Neural progenitor cell (in vitro differentiated cells): ENCODE measurements around the gene MERTK.

Experiments used
- CTCF ChIP-seq: fragments of 200-600 bp; sonication (generic); IDR thresholded peaks from 2 replicates; pipeline ENCODE4 v1.5.1; 2017; ENCODE audit warnings: antibody characterized with exemption, mild to moderate bottlenecking
- EZH2phosphoT487 ChIP-seq: fragments of 200-600 bp; sonication (generic); IDR thresholded peaks from 2 replicates; pipeline ENCODE4 v1.6.1; 2017; ENCODE audit warnings: antibody characterized with exemption

- TF ChIP-seq CTCF (no peak), EZH2phosphoT487 (no peak)
Measured at GRCh38 chr2:112024896-112025491, 126.6 kb downstream of the MERTK start.
